Renal cortical epithelial cell (primary cell): ENCODE data around the gene CEP152. TPM values are rescaled to one million over a fixed set of nuclear protein-coding genes. Genes with fewer than 3 reads are reported as not detected.
A peak's percentile ranks its signal among the peaks of the same experiment; 100 is the strongest.

ENCODE experiments used
- DNase-seq: peaks from one replicate; pipeline ENCODE4 v3.0.0-alpha.2; 2011; ENCODE audit warnings: low read depth
- total RNA-seq: library from RNA; depleted of rRNA; stranded (reverse); fragments of >200 nt; gene quantifications from 2 replicates; pipeline ENCODE4 v1.2.3, GENCODE V29; 2014

Gene CEP152
- total RNA-seq, 1 donor from 2014 or later: 7.1 TPM

DNA sequence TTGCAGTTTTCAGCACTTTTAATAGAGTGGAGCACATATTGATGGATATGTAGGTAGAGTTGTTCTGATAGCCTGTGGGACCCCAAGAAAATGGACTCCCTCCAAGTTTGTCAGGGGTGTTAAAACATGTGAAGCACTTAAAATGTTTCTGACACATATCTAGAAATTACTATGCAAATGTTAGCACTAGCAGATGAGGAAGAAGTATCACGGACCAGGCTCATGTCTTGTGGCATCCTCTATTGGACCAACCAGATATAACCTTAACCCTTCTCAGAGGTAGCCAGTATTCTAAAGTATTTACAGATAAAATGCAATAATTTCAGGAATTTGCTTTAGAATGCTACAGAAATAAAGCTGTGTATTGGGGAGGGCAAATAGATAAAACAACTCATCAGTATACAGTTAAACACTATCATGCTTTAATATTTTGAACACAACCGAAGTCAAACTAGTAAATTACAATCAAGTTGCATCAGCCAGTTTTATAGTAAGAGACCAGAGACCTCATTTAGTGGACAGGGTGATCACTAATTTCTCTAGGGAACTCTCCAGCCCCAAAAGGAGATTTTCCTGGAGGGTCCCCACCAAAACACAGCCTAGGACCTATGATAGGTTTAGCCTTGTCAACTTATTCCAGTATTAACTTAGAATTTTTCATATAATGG is 108.2 kb downstream of the CEP152 start:
- DNase-seq: no peak

DNA sequence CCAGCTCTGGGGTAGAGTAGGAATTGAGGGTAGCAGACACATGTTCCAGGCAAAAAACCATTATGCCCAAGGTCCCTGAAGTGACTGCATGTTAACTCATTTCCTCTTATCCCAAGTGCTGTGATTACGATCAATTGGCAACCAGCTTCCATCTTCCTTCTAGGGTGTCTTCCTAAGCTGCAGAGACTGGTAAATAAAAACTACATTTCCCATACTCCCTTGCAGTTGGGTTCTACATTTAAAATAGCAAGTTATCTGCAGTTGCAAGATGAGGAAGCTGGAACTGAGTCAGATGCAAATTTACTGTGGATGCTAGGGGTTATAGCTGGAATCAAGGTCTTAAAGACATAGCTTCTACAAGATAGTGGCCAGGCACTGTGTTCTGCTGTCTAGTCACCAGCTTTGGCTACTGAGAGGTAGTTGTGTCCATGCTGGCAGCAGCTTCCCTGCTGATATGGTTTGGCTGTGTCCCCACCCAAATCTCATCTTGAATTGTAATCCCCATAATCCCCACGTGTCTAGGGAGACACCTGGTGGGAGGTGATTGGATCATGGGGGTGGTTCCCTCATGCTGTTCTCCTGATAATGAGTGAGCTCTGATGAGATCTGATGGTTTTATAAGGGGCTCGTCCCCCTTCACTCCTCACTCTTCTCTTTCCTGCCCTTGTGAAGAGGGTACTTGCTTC is 114.1 kb downstream of the CEP152 start:
- DNase-seq: no peak

DNA sequence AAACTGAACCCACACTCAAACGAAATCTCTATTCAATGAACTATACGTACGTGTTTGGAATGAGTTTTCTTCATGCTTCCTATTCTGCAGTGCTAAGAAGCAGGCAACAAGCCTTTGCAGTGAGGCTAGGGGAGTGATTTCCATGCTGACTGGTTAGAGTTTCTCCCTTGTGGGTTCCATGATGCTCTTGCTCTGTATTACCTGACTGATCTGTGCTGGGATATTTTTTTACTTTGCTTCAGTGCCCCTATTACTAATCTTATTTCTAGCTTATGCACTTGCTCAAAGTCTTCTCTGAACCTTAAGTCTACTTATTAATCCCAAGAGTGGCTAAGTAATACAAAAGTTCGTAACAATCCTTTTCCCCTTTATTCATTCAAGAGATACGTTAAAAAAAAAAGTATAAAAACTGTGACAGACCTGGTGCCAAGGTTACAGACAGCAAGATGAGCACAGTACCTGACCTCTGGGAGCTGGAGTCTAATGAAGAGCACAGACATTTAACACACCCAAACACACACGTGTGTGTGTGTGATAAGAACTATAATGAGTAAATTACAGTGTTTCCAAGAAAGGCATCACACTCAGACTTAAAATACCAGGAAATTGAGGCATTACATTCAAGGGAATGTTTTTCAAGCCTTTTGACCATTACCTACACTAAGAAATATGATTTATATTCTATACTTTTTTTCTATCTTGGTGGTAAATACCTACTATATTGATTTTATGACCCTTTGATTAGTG is 114.9 kb downstream of the CEP152 start:
- no peak for DNase-seq

DNA sequence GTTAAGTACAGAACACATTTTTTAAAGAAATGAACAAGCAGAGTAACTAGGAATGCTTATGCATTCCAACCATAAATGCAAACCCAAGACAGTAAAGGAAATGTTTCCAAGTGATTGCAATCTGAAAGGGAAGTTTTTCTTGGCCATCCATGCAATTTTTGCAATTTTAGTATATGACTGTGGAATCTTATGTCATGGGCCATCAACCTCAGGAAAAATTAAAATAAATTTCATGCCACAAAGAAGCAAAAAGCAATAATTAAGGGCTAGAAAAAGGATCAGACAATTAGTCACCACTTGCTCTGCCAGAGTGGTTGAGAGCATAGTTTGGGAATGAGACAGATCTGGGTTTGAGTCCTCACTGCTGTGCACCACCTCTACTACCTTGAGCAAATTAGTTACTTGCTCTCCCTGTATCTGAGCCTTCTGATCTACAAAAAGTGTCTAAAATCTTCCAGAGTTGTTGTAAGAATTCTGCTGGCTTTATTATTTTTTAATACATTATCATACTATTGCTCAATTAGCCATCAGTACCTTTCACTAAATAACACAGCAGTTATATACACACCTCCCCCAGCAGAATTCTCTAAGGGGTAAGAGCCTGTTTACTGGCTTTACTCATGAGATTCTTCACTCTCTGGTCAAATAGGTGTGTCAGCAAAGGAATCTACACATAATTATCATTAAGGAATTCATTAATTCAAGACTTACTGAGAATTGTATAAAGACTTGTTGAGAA is 115.6 kb downstream of the CEP152 start:
- DNase-seq: peak; percentile 78

DNA sequence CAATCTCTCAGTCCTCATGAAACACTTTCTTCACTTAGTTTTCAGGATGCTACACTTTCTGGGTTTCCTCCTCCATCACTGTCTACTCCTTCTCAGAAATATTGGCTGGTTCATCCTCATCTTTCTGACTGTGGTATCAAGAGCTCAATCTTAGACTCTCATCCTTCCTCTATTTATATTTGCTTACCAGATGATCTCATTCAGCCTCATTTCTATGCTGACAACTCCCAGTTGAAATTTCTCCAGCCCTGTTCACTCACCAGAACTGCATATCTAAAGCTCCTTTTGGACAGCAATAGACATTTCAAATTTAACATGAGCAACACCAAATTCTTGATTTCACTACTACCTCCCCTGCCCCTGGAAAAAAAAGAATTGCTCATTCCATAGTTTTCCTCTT is 117.4 kb downstream of the CEP152 start:
- DNase-seq: peak; percentile 23

DNA sequence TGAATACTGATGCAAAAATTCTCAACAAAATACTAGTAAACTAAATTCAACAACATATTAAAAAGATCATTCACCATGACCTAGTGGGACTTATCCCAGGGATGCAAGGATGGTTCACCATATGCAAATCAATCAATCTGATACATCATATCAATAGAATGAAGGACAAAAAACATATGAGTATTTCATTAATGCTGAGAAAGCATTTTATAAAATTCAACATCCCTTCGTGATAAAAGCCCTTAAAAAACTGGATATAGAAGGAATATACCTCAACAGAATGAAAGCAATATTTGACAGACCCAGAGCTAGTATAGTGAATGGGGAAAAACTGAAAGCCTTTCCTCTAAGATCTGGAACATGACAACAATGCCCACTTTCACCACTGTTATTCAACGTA is 122.4 kb downstream of the CEP152 start:
- no peak for DNase-seq

Other genes starting within 250 kb of the CEP152 start
- gene FBN1, start 165.4 kb downstream of the CEP152 start, total RNA-seq: 353 and 808 TPM in 2 replicates
- 207 and 216 TPM in 2 replicates for gene EID1, start 67.1 kb upstream of the CEP152 start, total RNA-seq
- gene SHC4, start 152.8 kb upstream of the CEP152 start, total RNA-seq: 0.89 and 7.3 TPM in 2 replicates
- 24.8 and 52.0 TPM in 2 replicates for gene SECISBP2L, start 235.4 kb upstream of the CEP152 start, total RNA-seq